ENCODE measurements around the gene DAPK2.

Gene DAPK2

DNA sequence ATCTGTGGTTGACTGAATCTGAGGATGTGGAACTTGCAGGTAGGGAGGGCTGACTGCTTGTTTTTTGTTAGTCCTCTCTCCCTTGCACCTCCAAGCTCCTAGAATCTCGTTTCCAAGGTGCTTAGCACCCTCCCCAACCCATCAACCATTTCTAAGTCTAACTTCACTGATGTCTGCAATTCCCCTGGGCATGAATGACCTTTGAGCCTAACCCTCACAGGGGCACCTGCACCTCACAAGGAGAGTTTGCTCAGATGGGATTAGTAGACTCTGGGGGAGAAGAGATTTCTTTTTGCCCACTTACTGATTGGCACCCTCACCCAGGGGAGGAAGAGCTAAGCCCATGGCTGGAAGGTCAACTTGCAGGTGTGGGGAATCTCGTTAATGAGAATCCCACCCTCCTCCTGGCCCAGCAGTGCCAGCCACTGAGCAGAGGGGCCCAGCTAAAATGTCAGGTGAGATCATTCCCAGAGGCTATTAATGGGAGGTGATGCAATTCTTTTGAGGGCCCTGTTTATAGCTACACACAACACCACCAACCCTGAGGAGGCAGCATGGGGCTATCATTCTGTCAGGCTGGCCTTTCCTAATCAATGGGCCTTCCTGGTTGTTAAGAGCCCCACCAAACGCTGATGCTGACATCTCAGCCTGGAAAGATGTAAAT is 130.9 kb downstream of the DAPK2 start:
- H3K4me3 ChIP-seq (ENCODE audit: low read depth, low read length) = no peak overlapping the region
- TF ChIP-seq, protein P1, sequence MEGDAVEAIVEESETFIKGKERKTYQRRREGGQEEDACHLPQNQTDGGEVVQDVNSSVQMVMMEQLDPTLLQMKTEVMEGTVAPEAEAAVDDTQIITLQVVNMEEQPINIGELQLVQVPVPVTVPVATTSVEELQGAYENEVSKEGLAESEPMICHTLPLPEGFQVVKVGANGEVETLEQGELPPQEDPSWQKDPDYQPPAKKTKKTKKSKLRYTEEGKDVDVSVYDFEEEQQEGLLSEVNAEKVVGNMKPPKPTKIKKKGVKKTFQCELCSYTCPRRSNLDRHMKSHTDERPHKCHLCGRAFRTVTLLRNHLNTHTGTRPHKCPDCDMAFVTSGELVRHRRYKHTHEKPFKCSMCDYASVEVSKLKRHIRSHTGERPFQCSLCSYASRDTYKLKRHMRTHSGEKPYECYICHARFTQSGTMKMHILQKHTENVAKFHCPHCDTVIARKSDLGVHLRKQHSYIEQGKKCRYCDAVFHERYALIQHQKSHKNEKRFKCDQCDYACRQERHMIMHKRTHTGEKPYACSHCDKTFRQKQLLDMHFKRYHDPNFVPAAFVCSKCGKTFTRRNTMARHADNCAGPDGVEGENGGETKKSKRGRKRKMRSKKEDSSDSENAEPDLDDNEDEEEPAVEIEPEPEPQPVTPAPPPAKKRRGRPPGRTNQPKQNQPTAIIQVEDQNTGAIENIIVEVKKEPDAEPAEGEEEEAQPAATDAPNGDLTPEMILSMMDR (IDR thresholded peaks at IDR 0.05; ENCODE audit: borderline replicate concordance, insufficient read depth, low read depth, low read length) = no peak

DNA sequence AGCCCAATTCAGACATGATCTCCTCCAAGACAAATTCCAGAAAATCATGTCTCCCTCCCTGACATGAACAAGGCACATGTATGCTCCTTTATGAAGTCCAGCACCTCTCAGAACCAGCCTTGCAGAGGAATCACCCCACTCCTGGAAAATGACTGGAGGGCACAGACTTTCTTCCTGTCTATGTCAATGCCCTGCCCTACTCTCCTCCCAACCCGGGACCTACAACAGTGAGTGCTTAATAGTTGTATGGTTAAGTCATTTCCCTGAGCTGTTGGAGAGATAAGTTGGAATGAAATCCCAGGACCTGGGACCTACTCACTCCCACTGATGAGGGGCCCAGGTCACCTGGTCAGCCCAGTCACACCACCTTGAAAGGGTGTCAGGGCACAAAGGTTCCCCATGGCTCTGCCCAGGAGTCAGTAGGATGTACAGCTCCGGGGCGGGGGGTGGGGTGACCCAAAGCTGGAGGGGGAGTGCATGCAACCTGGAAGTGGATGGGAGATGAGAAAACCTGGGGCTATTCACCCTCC is 132.4 kb downstream of the DAPK2 start:
- H3K4me3 ChIP-seq (ENCODE audit: low read depth, low read length) = no peak overlapping the region
- TF ChIP-seq, protein P1 (IDR thresholded peaks at IDR 0.05; ENCODE audit: borderline replicate concordance, insufficient read depth, low read depth, low read length) = no peak

DNA sequence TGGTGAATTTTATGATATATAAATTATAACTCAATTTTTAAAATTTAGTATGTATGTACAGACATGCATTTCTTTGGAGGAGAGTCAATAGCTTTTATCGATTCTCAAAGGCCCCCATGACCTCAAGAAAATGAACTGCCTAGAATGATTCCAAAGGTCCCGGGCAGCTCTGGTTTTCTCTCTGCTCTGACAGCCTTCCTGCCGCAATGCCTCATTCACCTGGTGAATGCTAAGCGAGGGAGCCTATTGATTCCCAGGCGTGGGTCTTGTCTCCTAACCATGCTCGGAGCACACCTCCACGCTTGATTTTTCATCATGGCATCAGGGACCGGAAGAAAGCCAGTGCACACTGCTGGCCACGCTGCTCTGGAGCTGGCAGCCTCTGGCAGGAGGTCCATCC is 132.9 kb downstream of the DAPK2 start:
- TF ChIP-seq, protein P1 (IDR thresholded peaks at IDR 0.05; ENCODE audit: borderline replicate concordance, insufficient read depth, low read depth, low read length) = no peak

GRCh38 chr15:63912061-63912615 is 134.1 kb downstream of the DAPK2 start:
- TF ChIP-seq, protein P1 (IDR thresholded peaks at IDR 0.05; ENCODE audit: borderline replicate concordance, insufficient read depth, low read depth, low read length) = no peak

More for the DNA sequence above, 132.9 kb downstream of the DAPK2 start:
- no peak overlapping the region for H3K4me3 ChIP-seq (ENCODE audit: low read depth, low read length)

GRCh38 chr15:63911160-63911559 is 135.1 kb downstream of the DAPK2 start:
- no peak overlapping the region for H3K4me3 ChIP-seq (ENCODE audit: low read depth, low read length)
- TF ChIP-seq, protein P1 (IDR thresholded peaks at IDR 0.05; ENCODE audit: borderline replicate concordance, insufficient read depth, low read depth, low read length) = no peak

More at GRCh38 chr15:63912061-63912615, 134.1 kb downstream of the DAPK2 start:
- no peak overlapping the region for H3K4me3 ChIP-seq (ENCODE audit: low read depth, low read length)

- TF ChIP-seq, protein P1 (IDR thresholded peaks at IDR 0.05; ENCODE audit: borderline replicate concordance, insufficient read depth, low read depth, low read length) = no peak
- no peak overlapping the region for H3K4me3 ChIP-seq (ENCODE audit: low read depth, low read length)
Observed at GRCh38 chr15:63909819-63910437, 136.4 kb downstream of the DAPK2 start.
